ENCODE results near the gene TRAIP. TPM values are rescaled to one million over a fixed set of nuclear protein-coding genes. Genes with fewer than 3 reads are reported as not detected.
"Not testable (repeated sequence)": the region's sequence is repeated elsewhere in the genome, so short reads cannot be mapped to it uniquely, and the experiment has no call there.

TRAIP gene
- total and polyA plus RNA-seq, 8 donors: 0.79 to 2.5 (median 1.1) TPM

DNA sequence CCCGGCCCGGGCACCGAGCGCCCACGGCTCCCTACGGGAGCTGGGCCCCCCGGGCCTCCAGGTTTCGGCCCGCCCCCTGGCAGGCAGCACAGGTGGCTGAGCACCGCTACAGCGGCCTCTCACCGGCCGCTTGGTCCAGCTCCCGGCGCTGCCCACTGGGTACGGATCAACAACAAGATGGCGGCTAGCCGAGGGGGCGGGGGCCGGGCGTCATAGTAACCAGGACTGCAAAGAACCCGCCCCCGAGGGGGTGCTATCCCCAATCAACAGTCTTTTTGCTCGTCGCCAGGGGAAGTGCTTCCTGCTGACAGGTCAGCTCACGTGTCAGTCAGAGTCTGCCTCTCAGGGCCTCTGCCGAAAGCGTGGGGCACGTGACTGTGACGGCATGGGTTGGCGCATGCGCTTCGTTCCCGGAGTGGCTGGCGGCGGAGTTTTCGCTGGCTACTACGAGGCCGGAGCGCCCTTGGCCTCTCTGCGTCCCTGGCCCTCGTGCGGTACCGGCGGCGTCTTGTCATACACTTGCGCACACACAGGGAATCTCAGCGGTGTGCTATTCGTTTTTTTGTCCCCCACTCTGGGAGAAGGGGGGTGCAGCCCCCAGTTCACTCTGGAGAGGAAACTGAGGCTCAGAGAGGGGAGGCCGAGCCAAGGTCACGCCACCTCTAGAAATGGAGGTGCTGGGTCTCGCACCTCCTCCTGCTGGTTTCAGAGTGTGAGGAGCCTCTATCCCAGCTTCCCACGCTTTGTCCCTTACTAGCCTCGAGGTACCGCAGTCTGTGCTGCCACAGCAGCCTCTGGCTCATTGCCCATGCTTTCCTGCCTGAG lies 69.8 kb downstream of the TRAIP start, which contains the start of gene IP6K1:
Gene IP6K1 (minus strand): TSS at position 186 of the 825 bp plus-strand sequence. CDS start 38,502 bp downstream, outside the sequence.
- FAIRE-seq (peak; percentile 87), ATAC-seq (peak; percentile 97 to 100 (median 99)), DNase-seq (peak; percentile 99 to 100 (median 100))
- H3K27ac ChIP-seq: peak within 1 kb of the TSS; percentile 92 to 97 (median 95)
- H3K4me1 ChIP-seq: peaks cover 0 to 11% (median 7%) of the 10 kb centered on the region in 3 donors
- 4 to 5% methylated on average over 54 to 55 of the region's 55 CpGs for WGBS, 2 donors
- TF ChIP-seq, protein P1, sequence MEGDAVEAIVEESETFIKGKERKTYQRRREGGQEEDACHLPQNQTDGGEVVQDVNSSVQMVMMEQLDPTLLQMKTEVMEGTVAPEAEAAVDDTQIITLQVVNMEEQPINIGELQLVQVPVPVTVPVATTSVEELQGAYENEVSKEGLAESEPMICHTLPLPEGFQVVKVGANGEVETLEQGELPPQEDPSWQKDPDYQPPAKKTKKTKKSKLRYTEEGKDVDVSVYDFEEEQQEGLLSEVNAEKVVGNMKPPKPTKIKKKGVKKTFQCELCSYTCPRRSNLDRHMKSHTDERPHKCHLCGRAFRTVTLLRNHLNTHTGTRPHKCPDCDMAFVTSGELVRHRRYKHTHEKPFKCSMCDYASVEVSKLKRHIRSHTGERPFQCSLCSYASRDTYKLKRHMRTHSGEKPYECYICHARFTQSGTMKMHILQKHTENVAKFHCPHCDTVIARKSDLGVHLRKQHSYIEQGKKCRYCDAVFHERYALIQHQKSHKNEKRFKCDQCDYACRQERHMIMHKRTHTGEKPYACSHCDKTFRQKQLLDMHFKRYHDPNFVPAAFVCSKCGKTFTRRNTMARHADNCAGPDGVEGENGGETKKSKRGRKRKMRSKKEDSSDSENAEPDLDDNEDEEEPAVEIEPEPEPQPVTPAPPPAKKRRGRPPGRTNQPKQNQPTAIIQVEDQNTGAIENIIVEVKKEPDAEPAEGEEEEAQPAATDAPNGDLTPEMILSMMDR (IDR thresholded peaks at IDR 0.05): no peak
- peak within 1 kb of the TSS; percentile 69 to 99 (median 94) for H3K4me3 ChIP-seq
- no peaks in the 10 kb centered on the region for H3K27me3 ChIP-seq
- H3K9me3 ChIP-seq: no peaks in the 10 kb centered on the region
- intact Hi-C loops (cut with DNase I): no loop called here
- no peaks in the 10 kb centered on the region for H3K36me3 ChIP-seq

DNA sequence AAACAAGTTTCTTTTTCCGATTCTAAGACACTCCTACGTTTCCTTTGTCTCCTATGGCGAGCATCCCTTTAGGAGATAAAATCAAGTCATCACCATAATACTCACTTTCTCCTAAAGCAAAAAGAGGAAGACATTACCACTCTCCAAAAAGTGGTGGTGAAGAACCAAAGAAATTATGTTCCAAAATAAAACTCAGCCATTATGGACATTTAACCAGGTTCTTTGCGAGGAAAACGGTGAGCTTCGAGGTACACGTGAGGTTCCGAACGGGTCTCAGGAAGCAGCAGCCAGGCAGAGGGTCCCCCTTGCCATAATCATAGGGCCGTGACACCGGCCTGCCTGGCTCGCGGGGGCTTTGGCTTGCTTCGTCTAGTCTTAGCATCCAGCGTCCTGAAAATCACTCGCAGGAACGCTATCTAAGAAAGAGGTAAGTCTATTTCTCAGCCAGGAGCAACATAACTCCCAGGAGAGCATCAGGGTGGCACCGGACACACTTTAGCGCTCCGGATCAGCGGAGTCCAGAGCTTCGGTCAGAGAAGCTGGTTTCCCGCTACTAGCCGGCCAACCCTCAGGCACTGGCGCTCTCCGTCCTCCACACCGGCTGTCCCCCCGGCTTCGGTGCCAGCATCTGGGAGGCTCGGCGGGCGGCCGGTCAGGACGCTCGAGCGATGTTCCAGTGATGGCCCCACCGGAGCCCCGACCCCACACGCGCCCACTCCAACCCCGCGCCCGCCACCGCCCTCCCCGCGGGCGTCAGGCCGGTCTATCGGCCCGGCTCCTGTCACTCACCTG lies 70.6 kb downstream of the TRAIP start:
- Histone ChIP-seq H3K4me1 (peaks cover 0 to 13% (median 7%) of the 10 kb centered on the region in 3 donors), H3K27me3 (no peaks in the 10 kb centered on the region), H3K9me3 (no peaks in the 10 kb centered on the region), H3K36me3 (peaks cover 0 to 4% (median 0%) of the 10 kb centered on the region in 3 donors), H3K27ac (peak overlapping the region; percentile 92 to 97 (median 95)), H3K4me3 (peak overlapping the region; percentile 69 to 99 (median 94))
- TF ChIP-seq, protein P1 (IDR thresholded peaks at IDR 0.05): no peak
- intact Hi-C loops (cut with DNase I): no loop called here
- FAIRE-seq (no peak), DNase-seq (no peak), ATAC-seq (peak; percentile 46 to 68 (median 61))
- WGBS, 2 donors: 2% methylated on average over 46 to 50 of the region's 50 CpGs

DNA sequence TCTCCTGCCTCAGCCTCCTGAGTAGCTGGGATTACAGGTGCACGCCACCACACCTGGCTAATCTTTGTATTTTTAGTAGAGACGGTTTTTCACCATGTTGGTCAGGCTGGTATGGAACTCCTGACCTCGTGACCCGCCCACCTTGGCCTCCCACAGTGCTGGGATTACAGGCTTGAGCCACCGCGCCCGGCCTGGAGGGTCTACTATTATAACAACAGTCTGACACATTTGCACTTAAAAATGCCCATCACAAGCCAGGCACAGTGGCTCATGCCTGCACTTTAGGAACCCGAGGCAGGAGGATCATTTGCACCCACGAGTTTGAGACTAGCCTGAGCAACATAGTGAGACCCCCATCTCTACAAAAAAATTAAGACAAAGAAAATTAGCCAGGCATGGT lies 74.1 kb downstream of the TRAIP start:
- H3K27me3 ChIP-seq; ATAC-seq; H3K36me3 ChIP-seq; H3K9me3 ChIP-seq; H3K27ac ChIP-seq; intact Hi-C loops (cut with DNase I); H3K4me3 ChIP-seq; FAIRE-seq: not testable (repeated sequence)
- DNase-seq: peak in 1 of 6 donors; percentile 21
- 95 to 99% methylated on average over 9 of the region's 9 CpGs for WGBS, 2 donors
- peaks cover 0 to 17% (median 7%) of the 10 kb centered on the region in 3 donors for H3K4me1 ChIP-seq

DNA sequence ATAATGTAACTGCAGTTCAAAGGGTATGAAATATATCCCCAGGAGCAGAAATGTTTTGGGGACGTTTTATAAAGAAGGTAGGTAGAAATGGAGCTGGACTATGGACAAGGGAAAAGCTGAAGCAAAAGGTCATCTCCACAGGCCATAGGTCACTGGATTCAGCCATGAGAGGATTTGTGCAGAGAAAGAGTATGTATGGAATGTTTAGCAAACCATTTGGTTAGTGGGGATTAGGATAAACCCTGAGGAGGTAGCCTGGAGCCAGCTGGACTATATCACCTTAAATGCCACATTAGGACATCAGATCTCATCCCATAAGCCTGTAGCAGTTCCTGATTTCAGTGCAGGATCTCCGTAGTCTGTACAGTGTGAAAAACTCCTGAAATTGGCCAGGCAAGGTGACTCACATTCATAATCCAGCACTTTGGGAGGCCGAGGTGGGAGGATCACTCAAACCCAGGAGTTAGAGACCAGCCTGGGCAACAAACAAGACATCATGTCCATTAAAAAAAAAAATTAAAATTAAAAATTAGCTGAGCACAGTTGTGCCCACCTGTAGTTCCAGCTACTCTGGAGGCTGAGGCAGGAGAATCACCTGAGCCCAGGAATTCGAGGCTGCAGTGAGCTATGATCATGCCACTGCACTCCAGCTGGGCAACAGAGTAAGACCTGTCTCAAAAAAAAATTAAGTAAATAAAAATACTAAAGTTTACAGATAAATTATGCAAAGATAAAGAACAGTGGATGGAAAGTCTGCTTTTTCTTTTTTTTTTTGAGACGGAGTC lies 74.8 kb downstream of the TRAIP start:
- no peak for DNase-seq
- Histone ChIP-seq H3K4me1 (peaks cover 0 to 12% (median 7%) of the 10 kb centered on the region in 3 donors), H3K27ac (no peak overlapping the region), H3K9me3 (no peaks in the 10 kb centered on the region), H3K27me3 (no peaks in the 10 kb centered on the region), H3K36me3 (peaks cover 0 to 4% (median 0%) of the 10 kb centered on the region in 3 donors), H3K4me3 (no peak overlapping the region)
- no peak for FAIRE-seq
- WGBS, 2 donors: 79 to 94% methylated on average over 5 of the region's 5 CpGs
- intact Hi-C loops (cut with DNase I): no loop called here
- TF ChIP-seq, protein P1 (IDR thresholded peaks at IDR 0.05): no peak
- ATAC-seq: no peak

DNA sequence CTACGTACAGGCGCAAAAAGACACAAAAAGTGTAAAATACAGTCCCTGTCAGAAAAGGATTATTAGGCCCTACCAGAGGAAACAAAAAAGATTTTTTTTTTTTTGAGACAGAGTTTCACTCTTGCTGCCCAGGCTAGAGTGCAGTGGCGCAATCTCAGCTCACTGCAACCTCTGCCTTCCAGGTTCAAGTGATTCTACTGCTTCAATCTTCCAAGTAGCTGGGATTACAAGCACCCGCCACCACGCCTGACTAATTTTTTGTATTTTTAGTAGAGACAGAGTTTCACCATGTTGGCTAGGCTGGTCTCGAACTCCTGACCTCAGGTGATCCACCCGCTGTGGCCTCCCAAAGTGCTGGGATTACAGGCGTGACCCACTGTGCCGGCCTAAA lies 75.4 kb downstream of the TRAIP start:
- H3K4me1 ChIP-seq: peaks cover 0 to 12% (median 7%) of the 10 kb centered on the region in 3 donors
- ATAC-seq; intact Hi-C loops (cut with DNase I); H3K4me3 ChIP-seq; H3K27ac ChIP-seq; H3K36me3 ChIP-seq; H3K9me3 ChIP-seq; FAIRE-seq; H3K27me3 ChIP-seq: not testable (repeated sequence)
- peak in 1 of 6 donors; percentile 12 for DNase-seq
- 91 to 94% methylated on average over 9 of the region's 9 CpGs for WGBS, 2 donors

Data from pancreas (tissue), 10 donors.